GM19240 (cell line): ENCODE data around the gene CAPZB.
A peak's percentile ranks its signal among the peaks of the same experiment; 100 is the strongest.

Experiments used
- DNase-seq: peaks from one replicate; pipeline ENCODE4 v3.0.0; 2011; ENCODE audit warnings: low spot score; ENCODE audit not compliant: insufficient read length

The CAPZB gene

GRCh38 chr1:19407494-19408096 lies 77.7 kb downstream of the CAPZB start:
- no peak for DNase-seq

- no peak for DNase-seq
These were observed 78.7 kb downstream of the CAPZB start for GRCh38 chr1:19406680-19407079.

- DNase-seq = no peak
These were observed 79.4 kb downstream of the CAPZB start for GRCh38 chr1:19405761-19406487.

GRCh38 chr1:19405195-19405760 lies 80.1 kb downstream of the CAPZB start:
- DNase-seq = no peak

GRCh38 chr1:19404748-19405147 lies 80.6 kb downstream of the CAPZB start:
- no peak for DNase-seq

GRCh38 chr1:19403256-19403655 lies 82.1 kb downstream of the CAPZB start:
- no peak for DNase-seq

GRCh38 chr1:19402031-19402813 lies 83.1 kb downstream of the CAPZB start:
- no peak for DNase-seq

- no peak for DNase-seq
These were observed 83.8 kb downstream of the CAPZB start for GRCh38 chr1:19401535-19401889.

GRCh38 chr1:19400875-19401534 lies 84.3 kb downstream of the CAPZB start:
- no peak for DNase-seq

GRCh38 chr1:19400192-19400611 lies 85.1 kb downstream of the CAPZB start:
- no peak for DNase-seq

- no peak for DNase-seq
These were observed 87.0 kb downstream of the CAPZB start for GRCh38 chr1:19398309-19398760.

GRCh38 chr1:19397217-19397945 lies 88.0 kb downstream of the CAPZB start:
- DNase-seq = no peak

GRCh38 chr1:19396280-19396679 lies 89.1 kb downstream of the CAPZB start:
- DNase-seq = no peak

GRCh38 chr1:19395678-19396192 lies 89.6 kb downstream of the CAPZB start:
- no peak for DNase-seq

GRCh38 chr1:19393046-19393445 lies 92.3 kb downstream of the CAPZB start:
- no peak for DNase-seq

- DNase-seq = no peak
These were observed 93.1 kb downstream of the CAPZB start for GRCh38 chr1:19392221-19392620.

- no peak for DNase-seq
These were observed 93.8 kb downstream of the CAPZB start for GRCh38 chr1:19391596-19391981.

- peak; percentile 83 for DNase-seq
These were observed 94.3 kb downstream of the CAPZB start for GRCh38 chr1:19390901-19391595.

- DNase-seq = no peak
These were observed 95.0 kb downstream of the CAPZB start for GRCh38 chr1:19390166-19390850.
